HEK293T (cell line): ENCODE results near the gene ATXN3.

ENCODE experiments used
- ARNT ChIP-seq: fragments of 450-650 bp; IDR thresholded peaks from 2 replicates; pipeline ENCODE4 v1.6.1; 2017; ENCODE audit warnings: mild to moderate bottlenecking
- FOXM1 ChIP-seq: fragments of 450-650 bp; IDR thresholded peaks from 2 replicates; pipeline ENCODE4 v1.6.1; 2017; ENCODE audit warnings: mild to moderate bottlenecking, borderline replicate concordance

GRCh38 chr14:92088494-92088893 lies 17.9 kb downstream of the ATXN3 start:
- TF ChIP-seq ARNT (no peak), FOXM1 (no peak)
